HFFc6 (cell line): ENCODE measurements around the gene GRIK4. TPM values are rescaled to one million over a fixed set of nuclear protein-coding genes. Genes with fewer than 3 reads are reported as not detected.

Experiments used
- DNase-seq: peaks from one replicate; pipeline ENCODE4 v3.0.0-alpha.2; 2018
- H3K27ac Mint-ChIP-seq: 2 replicates; pipeline ENCODE4 v1.8.0; 2020; ENCODE audit warnings: mild to moderate bottlenecking, mixed read lengths
- H3K27me3 Mint-ChIP-seq: 2 replicates; pipeline ENCODE4 v1.8.0; 2021; ENCODE audit warnings: mild to moderate bottlenecking, moderate library complexity, mixed read lengths; ENCODE audit not compliant: insufficient read depth
- H3K36me3 Mint-ChIP-seq: 2 replicates; pipeline ENCODE4 v1.8.0; 2021; ENCODE audit warnings: low read depth, mixed read lengths
- H3K4me1 Mint-ChIP-seq: 2 replicates; pipeline ENCODE4 v1.8.0; 2020; ENCODE audit warnings: low read depth, mixed read lengths
- H3K4me3 Mint-ChIP-seq: 2 replicates; pipeline ENCODE4 v1.8.0; 2020; ENCODE audit warnings: mild to moderate bottlenecking, moderate library complexity, mixed read lengths
- H3K9me3 Mint-ChIP-seq: 2 replicates; pipeline ENCODE4 v1.8.0; 2020; ENCODE audit warnings: mild to moderate bottlenecking, mixed read lengths
- total RNA-seq, 6 experiments: library from RNA; stranded (reverse); fragmentation: NEBNext Ultra II Directional; extraction: Animal tissue kit (Norgen Biotek cat#: 25700); gene quantifications; 2 replicates in 1 of 6; 3 replicates in 5 of 6; pipeline ENCODE4 v1.2.3, GENCODE V29; 2021
- TF ChIP-seq, protein P1 (sequence below): fragments of 200-600 bp; sonication (generic); IDR thresholded peaks from 2 replicates; pipeline ENCODE4 v1.5.0; 2021; ENCODE audit warnings: antibody characterized with exemption, mild to moderate bottlenecking

GRIK4 gene
- total RNA-seq, 6 experiments from 2014 or later: not detected

DNA sequence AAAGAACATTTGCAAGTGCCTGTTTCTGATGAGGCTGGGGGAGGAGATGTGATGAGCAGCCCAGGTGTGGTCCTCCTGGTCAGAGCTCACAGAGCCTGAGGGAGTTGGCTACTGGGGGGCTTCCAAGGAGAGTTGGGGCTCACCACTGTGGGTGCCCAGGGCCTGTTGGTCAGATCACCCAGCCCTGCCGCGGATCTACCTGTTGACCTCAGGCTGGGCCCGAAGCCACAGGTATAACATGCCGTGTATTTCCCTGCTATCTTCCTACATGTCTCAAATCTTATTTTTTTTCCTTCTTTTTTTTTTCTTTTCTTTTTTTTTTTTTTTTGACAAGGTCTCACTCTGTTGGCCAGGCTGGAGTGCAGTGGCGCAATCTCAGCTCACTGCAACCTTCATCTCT is 312.7 kb downstream of the GRIK4 start:
- no peak overlapping the region for H3K27ac Mint-ChIP-seq
- no peak overlapping the region for H3K4me3 Mint-ChIP-seq
- H3K27me3 Mint-ChIP-seq: peaks cover 29% of the 10 kb centered on the region
- TF ChIP-seq, protein P1, sequence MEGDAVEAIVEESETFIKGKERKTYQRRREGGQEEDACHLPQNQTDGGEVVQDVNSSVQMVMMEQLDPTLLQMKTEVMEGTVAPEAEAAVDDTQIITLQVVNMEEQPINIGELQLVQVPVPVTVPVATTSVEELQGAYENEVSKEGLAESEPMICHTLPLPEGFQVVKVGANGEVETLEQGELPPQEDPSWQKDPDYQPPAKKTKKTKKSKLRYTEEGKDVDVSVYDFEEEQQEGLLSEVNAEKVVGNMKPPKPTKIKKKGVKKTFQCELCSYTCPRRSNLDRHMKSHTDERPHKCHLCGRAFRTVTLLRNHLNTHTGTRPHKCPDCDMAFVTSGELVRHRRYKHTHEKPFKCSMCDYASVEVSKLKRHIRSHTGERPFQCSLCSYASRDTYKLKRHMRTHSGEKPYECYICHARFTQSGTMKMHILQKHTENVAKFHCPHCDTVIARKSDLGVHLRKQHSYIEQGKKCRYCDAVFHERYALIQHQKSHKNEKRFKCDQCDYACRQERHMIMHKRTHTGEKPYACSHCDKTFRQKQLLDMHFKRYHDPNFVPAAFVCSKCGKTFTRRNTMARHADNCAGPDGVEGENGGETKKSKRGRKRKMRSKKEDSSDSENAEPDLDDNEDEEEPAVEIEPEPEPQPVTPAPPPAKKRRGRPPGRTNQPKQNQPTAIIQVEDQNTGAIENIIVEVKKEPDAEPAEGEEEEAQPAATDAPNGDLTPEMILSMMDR: no peak
- no peaks in the 10 kb centered on the region for H3K36me3 Mint-ChIP-seq
- DNase-seq: no peak
- H3K4me1 Mint-ChIP-seq: no peaks in the 10 kb centered on the region
- no peaks in the 10 kb centered on the region for H3K9me3 Mint-ChIP-seq

GRCh38 chr11:120827198-120827597 is 315.6 kb downstream of the GRIK4 start:
- H3K27me3 Mint-ChIP-seq: peaks cover 17% of the 10 kb centered on the region
- H3K4me1 Mint-ChIP-seq: no peaks in the 10 kb centered on the region
- H3K9me3 Mint-ChIP-seq: no peaks in the 10 kb centered on the region
- H3K4me3 Mint-ChIP-seq: no peak overlapping the region
- DNase-seq: no peak
- H3K27ac Mint-ChIP-seq: no peak overlapping the region
- no peaks in the 10 kb centered on the region for H3K36me3 Mint-ChIP-seq
- TF ChIP-seq, protein P1: no peak

GRCh38 chr11:120827820-120828219 is 316.3 kb downstream of the GRIK4 start:
- Mint-ChIP-seq H3K36me3 (no peaks in the 10 kb centered on the region), H3K9me3 (no peaks in the 10 kb centered on the region), H3K27ac (no peak overlapping the region), H3K4me3 (no peak overlapping the region), H3K27me3 (peaks cover 19% of the 10 kb centered on the region), H3K4me1 (no peaks in the 10 kb centered on the region)
- TF ChIP-seq, protein P1: no peak
- no peak for DNase-seq

DNA sequence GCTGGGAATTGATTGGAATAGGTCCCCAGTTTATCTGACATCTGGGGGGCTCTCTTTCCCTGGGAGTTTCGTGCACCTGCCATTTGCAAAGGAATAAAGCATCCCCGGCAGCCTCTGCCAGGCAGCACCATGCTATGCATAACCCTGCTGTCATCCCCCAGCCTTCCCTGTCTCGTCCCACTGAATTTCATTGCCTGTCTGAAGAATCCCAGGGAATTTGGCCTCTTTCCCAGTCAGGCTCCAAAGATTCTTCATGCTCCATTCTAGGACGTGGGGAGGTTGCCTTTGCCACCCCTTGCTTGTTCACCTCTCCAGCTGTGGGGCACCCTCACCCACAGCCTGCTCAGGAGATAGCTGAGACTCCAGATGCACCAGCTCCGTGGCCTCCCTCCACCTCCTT is 317.3 kb downstream of the GRIK4 start:
- Mint-ChIP-seq H3K4me3 (no peak overlapping the region), H3K36me3 (no peaks in the 10 kb centered on the region), H3K4me1 (no peaks in the 10 kb centered on the region), H3K27me3 (peaks cover 18% of the 10 kb centered on the region), H3K9me3 (no peaks in the 10 kb centered on the region), H3K27ac (no peak overlapping the region)
- DNase-seq: no peak
- TF ChIP-seq, protein P1: no peak

- TF ChIP-seq, protein P1: no peak
- Mint-ChIP-seq H3K4me3 (no peak overlapping the region), H3K27ac (no peak overlapping the region), H3K9me3 (no peaks in the 10 kb centered on the region), H3K36me3 (no peaks in the 10 kb centered on the region), H3K4me1 (no peaks in the 10 kb centered on the region), H3K27me3 (peaks cover 17% of the 10 kb centered on the region)
- no peak for DNase-seq
Observed at GRCh38 chr11:120830085-120830620, 318.6 kb downstream of the GRIK4 start.
